ENCODE data around the gene PLPP4. TPM values are rescaled to one million over a fixed set of nuclear protein-coding genes. Genes with fewer than 3 reads are reported as not detected.
"Not testable (repeated sequence)": the region's sequence is repeated elsewhere in the genome, so short reads cannot be mapped to it uniquely, and the experiment has no call there.

PLPP4 gene
- total RNA-seq, 1 experiment from 2014 or later, result not detected

- H3K27ac ChIP-seq (ENCODE audit: low read depth, low read length); ATAC-seq; H3K4me3 ChIP-seq (replicated peaks in 1 of 2; ENCODE audit: low read depth in 1 of 2, low read length in 2 of 2); H3K36me3 ChIP-seq (ENCODE audit: control insufficient read depth in 1 of 2, insufficient read depth in 2 of 2, low read length in 2 of 2); BruUV-seq (replicated peaks); H3K9ac ChIP-seq (ENCODE audit: low read length); DNase-seq (ENCODE audit: low read depth, low spot score); H3K27me3 ChIP-seq (ENCODE audit: insufficient read depth, low read length); H3K4me2 ChIP-seq (ENCODE audit: low read length); H4K20me1 ChIP-seq (ENCODE audit: insufficient read depth); H3K79me2 ChIP-seq (ENCODE audit: insufficient read depth, low read length); RAD21 ChIA-PET (ENCODE audit: low non-redundant PET in 1 of 2, low total read pairs in 2 of 2, uncharacterized antibody in 2 of 2, unreplicated experiment in 2 of 2); H3K9me2 ChIP-seq (ENCODE audit: insufficient read depth); H2AFZ ChIP-seq (ENCODE audit: low read depth, low read length, poor library complexity, severe bottlenecking); POLR2A ChIA-PET; intact Hi-C loops (cut with micrococcal nuclease); H3K9me3 ChIP-seq (ENCODE audit: control insufficient read depth in 1 of 2, insufficient read depth in 1 of 2, low read depth in 1 of 2, low read length in 2 of 2); CTCF ChIA-PET: not testable (repeated sequence)
- peaks cover 0 to 12% of the 10 kb centered on the region in 2 experiments; a peak in 2 of 4 replicates for H3K4me1 ChIP-seq (ENCODE audit: control insufficient read depth in 1 of 2, insufficient read depth in 2 of 2, low read length in 2 of 2)
These were observed 47.2 kb downstream of the PLPP4 start for GRCh38 chr10:120504227-120504626.

- Histone ChIP-seq H3K9ac (ENCODE audit: low read length) (no peak overlapping the region), H3K36me3 (ENCODE audit: control insufficient read depth in 1 of 2, insufficient read depth in 2 of 2, low read length in 2 of 2) (no peaks in the 10 kb centered on the region), H3K9me3 (ENCODE audit: control insufficient read depth in 1 of 2, insufficient read depth in 1 of 2, low read depth in 1 of 2, low read length in 2 of 2) (no peaks in the 10 kb centered on the region), H3K79me2 (ENCODE audit: insufficient read depth, low read length) (no peaks in the 10 kb centered on the region), H3K9me2 (ENCODE audit: insufficient read depth) (no peaks in the 10 kb centered on the region), H3K4me2 (ENCODE audit: low read length) (no peak overlapping the region), H3K4me1 (ENCODE audit: control insufficient read depth in 1 of 2, insufficient read depth in 2 of 2, low read length in 2 of 2) (peaks cover 0 to 13% of the 10 kb centered on the region in 2 experiments; a peak in 2 of 4 replicates), H3K27ac (ENCODE audit: low read depth, low read length) (no peak overlapping the region), H2AFZ (ENCODE audit: low read depth, low read length, poor library complexity, severe bottlenecking) (no peak overlapping the region), H3K4me3 (replicated peaks in 1 of 2; ENCODE audit: low read depth in 1 of 2, low read length in 2 of 2) (no peak overlapping the region), H3K27me3 (ENCODE audit: insufficient read depth, low read length) (peaks cover 10% of the 10 kb centered on the region), H4K20me1 (ENCODE audit: insufficient read depth) (no peaks in the 10 kb centered on the region)
- POLR2A ChIA-PET, result no interaction called here
- DNase-seq (ENCODE audit: low read depth, low spot score), result no peak
- intact Hi-C loops (cut with micrococcal nuclease), result no loop called here
- RAD21 ChIA-PET (ENCODE audit: low non-redundant PET in 1 of 2, low total read pairs in 2 of 2, uncharacterized antibody in 2 of 2, unreplicated experiment in 2 of 2), result no interaction called here
- CTCF ChIA-PET, result no interaction called here
- BruUV-seq (replicated peaks), result no TSS peak
- ATAC-seq, result no peak
- TF ChIP-seq ZFX (IDR thresholded peaks at IDR 0.05) (no peak), JUND (IDR thresholded peaks at IDR 0.05) (no peak), ATF3 (IDR thresholded peaks at IDR 0.05) (no peak), EZH2 (IDR thresholded peaks at IDR 0.05) (no peak), RAD21 (IDR thresholded peaks at IDR 0.05; ENCODE audit: low read depth) (no peak), EGR1 (IDR thresholded peaks at IDR 0.05; ENCODE audit: low read depth) (no peak), ZNF274 (IDR thresholded peaks at IDR 0.05; ENCODE audit: low read depth, low read length) (no peak), POLR2A (IDR thresholded peaks at IDR 0.05; ENCODE audit: borderline replicate concordance, extremely low read depth, insufficient read depth, insufficient read length) (no peak), YY1 (IDR thresholded peaks at IDR 0.05; ENCODE audit: extremely low read depth, insufficient replicate concordance, low read depth, low read length) (no peak), CBX3 (IDR thresholded peaks at IDR 0.05; ENCODE audit: low read depth) (no peak), ZBTB33 (IDR thresholded peaks at IDR 0.05; ENCODE audit: extremely low read depth, insufficient replicate concordance, low read length) (no peak), CTCF (IDR thresholded peaks at IDR 0.05 in 2 of 3, conservative IDR thresholded peaks at IDR 0.05 in 1 of 3; ENCODE audit: borderline replicate concordance in 1 of 3, insufficient read depth in 1 of 3, low read depth in 2 of 3, low read length in 2 of 3) (no peak), MAX (IDR thresholded peaks at IDR 0.05) (no peak)
These were observed 48.0 kb downstream of the PLPP4 start for GRCh38 chr10:120505056-120505455.
